ENCODE results near the gene TIMELESS. TPM values are rescaled to one million over a fixed set of nuclear protein-coding genes. Genes with fewer than 3 reads are reported as not detected.
"Not testable (repeated sequence)": the region's sequence is repeated elsewhere in the genome, so short reads cannot be mapped to it uniquely, and the experiment has no call there.

TIMELESS gene, protein sequence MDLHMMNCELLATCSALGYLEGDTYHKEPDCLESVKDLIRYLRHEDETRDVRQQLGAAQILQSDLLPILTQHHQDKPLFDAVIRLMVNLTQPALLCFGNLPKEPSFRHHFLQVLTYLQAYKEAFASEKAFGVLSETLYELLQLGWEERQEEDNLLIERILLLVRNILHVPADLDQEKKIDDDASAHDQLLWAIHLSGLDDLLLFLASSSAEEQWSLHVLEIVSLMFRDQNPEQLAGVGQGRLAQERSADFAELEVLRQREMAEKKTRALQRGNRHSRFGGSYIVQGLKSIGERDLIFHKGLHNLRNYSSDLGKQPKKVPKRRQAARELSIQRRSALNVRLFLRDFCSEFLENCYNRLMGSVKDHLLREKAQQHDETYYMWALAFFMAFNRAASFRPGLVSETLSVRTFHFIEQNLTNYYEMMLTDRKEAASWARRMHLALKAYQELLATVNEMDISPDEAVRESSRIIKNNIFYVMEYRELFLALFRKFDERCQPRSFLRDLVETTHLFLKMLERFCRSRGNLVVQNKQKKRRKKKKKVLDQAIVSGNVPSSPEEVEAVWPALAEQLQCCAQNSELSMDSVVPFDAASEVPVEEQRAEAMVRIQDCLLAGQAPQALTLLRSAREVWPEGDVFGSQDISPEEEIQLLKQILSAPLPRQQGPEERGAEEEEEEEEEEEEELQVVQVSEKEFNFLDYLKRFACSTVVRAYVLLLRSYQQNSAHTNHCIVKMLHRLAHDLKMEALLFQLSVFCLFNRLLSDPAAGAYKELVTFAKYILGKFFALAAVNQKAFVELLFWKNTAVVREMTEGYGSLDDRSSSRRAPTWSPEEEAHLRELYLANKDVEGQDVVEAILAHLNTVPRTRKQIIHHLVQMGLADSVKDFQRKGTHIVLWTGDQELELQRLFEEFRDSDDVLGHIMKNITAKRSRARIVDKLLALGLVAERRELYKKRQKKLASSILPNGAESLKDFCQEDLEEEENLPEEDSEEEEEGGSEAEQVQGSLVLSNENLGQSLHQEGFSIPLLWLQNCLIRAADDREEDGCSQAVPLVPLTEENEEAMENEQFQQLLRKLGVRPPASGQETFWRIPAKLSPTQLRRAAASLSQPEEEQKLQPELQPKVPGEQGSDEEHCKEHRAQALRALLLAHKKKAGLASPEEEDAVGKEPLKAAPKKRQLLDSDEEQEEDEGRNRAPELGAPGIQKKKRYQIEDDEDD
- 1 to 10 TPM; 2.6 to 3.1 (median 3.0) TPM for total RNA-seq

DNA sequence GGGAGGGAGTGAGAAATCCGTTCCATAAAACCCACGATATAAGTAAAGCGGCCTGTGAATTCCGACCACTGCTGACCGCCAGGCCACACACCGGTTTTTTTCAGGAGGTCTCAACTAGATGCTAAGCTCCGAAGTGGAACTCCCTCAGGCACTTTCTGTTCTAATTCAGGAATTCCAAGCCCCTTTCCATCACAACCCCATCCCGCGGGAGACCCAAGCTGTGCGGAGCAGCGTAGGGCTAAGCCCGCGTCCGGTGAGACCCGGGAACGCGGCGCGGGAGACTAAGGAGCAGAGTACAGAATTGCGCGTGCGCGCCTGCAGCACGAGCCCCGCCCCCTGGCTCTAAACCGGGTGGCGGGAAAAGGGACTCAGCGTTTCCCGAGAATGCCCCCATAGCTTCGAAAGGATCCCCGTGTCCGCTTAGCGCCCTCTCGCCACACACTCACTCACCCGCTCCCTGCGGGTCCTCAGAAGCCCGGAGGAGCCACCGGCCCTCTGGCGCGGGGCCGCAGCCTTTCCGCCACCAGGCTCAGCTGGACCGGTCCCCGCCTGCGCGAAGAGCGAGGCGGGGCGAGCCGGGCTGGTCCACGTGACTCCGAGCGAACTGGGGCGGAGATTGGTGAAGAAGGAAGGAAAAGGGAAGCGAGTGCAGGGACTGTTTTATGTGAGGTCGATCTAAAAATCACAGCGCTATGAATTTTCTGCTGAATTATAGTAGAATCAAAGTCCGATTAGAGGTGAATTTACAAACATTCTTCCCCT is at the start of gene TIMELESS:
Gene TIMELESS, minus strand, starts transcription at position 567 of the 762 bp plus-strand sequence. CDS start 15,256 bp downstream, outside the sequence.
- peak; percentile 98 for ATAC-seq
- Histone ChIP-seq H3K27me3 (peaks cover 11% of the 10 kb centered on the region), H3K4me1 (peaks cover 0 to 15% (median 0%) of the 10 kb centered on the region in 3 donors), H3K36me3 (no peaks in the 10 kb centered on the region), H3K27ac (peak within 1 kb of the TSS; percentile 72 to 93 (median 92)), H3K4me3 (peak within 1 kb of the TSS; percentile 47 to 68), H3K9me3 (no peaks in the 10 kb centered on the region)
- 1% methylated on average over 11 to 13 of the region's 58 CpGs for WGBS, 2 donors (ENCODE audit: low coverage in 1 of 2)
- TF ChIP-seq, protein P1, sequence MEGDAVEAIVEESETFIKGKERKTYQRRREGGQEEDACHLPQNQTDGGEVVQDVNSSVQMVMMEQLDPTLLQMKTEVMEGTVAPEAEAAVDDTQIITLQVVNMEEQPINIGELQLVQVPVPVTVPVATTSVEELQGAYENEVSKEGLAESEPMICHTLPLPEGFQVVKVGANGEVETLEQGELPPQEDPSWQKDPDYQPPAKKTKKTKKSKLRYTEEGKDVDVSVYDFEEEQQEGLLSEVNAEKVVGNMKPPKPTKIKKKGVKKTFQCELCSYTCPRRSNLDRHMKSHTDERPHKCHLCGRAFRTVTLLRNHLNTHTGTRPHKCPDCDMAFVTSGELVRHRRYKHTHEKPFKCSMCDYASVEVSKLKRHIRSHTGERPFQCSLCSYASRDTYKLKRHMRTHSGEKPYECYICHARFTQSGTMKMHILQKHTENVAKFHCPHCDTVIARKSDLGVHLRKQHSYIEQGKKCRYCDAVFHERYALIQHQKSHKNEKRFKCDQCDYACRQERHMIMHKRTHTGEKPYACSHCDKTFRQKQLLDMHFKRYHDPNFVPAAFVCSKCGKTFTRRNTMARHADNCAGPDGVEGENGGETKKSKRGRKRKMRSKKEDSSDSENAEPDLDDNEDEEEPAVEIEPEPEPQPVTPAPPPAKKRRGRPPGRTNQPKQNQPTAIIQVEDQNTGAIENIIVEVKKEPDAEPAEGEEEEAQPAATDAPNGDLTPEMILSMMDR (IDR thresholded peaks at IDR 0.05), result peak in 3 of 4 experiments; percentile 19 to 37 (median 30)
- TF ChIP-seq EP300 (IDR thresholded peaks at IDR 0.05) (no peak), POLR2A (IDR thresholded peaks at IDR 0.05) (peak; percentile 63 to 66), POLR2AphosphoS5 (IDR thresholded peaks at IDR 0.05) (peak; percentile 89)

DNA sequence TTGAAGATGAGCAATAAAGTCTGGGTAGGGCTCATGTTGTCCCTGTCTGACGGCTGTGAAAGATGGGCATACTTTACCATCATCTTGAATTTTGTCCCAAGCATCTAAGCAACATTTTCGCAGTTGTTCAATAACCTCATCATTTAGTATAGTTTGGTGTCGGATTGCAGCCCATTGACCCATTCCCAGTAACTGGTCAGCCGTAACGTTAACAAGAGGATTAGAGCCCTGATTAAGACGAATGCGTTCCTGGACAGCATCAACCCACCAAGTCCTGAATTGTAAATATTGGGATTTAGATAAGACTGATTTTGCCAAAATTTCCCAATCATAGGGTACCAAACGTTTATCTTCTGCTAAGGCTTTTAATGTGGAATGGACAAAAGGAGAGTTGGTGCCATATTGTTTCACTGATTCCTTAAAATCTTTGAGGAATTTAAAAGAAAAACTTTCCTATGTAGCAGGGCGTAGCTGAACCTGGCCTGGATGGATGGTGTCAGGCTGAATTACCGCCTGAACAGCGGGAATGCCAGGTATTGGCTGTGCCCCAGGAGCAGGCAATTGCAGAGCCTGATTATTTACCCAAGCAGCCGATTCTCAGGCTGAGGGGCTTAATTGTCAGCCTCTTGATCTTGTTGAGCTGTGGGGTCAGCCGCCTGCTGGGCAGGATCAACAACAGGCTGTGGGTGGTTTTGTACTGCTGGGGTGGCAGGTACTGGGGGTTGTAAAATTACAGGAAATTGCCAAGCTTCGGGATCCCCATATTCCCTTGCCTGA is 49.1 kb upstream of the TIMELESS start:
- H3K4me3 ChIP-seq, H3K36me3 ChIP-seq, ATAC-seq, H3K9me3 ChIP-seq, H3K27ac ChIP-seq, H3K27me3 ChIP-seq, H3K4me1 ChIP-seq: not testable (repeated sequence)
- WGBS, 2 donors (ENCODE audit: low coverage in 1 of 2), result 80 to 83% methylated on average over 13 of the region's 14 CpGs

DNA sequence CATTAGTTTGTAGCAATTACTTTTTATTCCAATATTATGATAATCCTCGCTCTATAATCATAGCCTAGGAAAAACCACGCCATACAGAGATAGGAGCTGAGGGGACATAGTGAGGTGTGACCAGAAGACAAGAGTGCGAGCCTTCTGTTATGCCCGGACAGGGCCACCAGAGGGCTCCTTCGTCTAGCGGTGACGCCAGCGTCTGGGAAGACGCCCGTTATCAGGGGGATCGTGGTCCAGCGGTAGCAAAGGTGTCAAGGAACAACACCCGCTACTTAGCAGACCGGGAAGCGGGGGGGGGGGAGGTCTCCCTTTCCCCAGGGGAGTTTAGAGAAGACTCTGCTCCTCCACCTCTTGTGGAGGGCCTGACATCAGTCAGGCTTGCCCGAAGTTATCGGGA is 47.5 kb upstream of the TIMELESS start:
- H3K36me3 ChIP-seq, H3K27me3 ChIP-seq, ATAC-seq, H3K27ac ChIP-seq, H3K4me1 ChIP-seq, H3K9me3 ChIP-seq: not testable (repeated sequence)
- peak overlapping the region in 1 of 2 donors; percentile 27 for H3K4me3 ChIP-seq
- TF ChIP-seq, protein P1 (IDR thresholded peaks at IDR 0.05), result peak in 3 of 4 experiments; percentile 18 to 46 (median 26)
- WGBS, 2 donors (ENCODE audit: low coverage in 1 of 2), result 10% methylated on average over 2 of the region's 17 CpGs; no CpG with 5 or more reads in 1 of the 2 donors

DNA sequence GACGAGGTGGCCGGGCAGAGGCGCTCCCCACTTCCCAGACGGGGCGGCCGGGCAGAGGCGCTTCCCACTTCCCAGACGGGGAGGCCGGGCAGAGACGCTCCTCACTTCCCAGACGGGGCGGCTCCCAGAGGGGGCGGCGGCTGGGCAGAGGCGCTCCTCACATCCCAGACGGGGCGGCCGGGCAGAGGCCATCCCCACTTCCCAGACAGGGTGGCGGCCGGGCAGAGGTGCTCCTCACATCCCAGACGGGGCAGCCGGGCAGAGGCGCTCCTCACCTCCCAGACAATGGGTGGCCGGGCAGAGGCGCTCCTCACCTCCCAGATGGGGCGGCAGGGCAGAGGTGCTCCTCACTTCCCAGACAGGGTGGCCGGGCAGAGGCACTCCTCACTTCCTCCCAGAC is 45.3 kb upstream of the TIMELESS start:
- not testable (repeated sequence) for H3K9me3 ChIP-seq, H3K36me3 ChIP-seq, ATAC-seq, H3K27me3 ChIP-seq, H3K27ac ChIP-seq, H3K4me1 ChIP-seq, H3K4me3 ChIP-seq
- no CpG with 5 or more reads among the region's 27 CpGs for WGBS, 2 donors (ENCODE audit: low coverage in 1 of 2)

DNA sequence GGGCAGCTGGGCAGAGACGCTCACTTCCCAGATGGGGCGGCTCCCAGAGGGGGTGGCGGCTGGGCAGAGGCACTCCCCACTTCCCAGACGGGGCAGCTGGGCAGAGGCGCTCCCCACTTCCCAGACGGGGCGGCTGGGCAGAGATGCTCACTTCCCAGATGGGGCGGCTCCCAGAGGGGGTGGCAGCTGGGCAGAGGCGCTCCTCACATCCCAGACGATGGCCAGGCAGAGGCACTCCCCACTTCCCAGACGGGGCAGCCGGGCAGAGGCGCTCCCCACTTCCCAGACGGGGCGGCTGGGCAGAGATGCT is 44.8 kb upstream of the TIMELESS start:
- H3K4me1 ChIP-seq, H3K9me3 ChIP-seq, H3K36me3 ChIP-seq, H3K4me3 ChIP-seq, H3K27ac ChIP-seq, H3K27me3 ChIP-seq, ATAC-seq: not testable (repeated sequence)
- no CpG with 5 or more reads among the region's 15 CpGs for WGBS, 2 donors (ENCODE audit: low coverage in 1 of 2)

DNA sequence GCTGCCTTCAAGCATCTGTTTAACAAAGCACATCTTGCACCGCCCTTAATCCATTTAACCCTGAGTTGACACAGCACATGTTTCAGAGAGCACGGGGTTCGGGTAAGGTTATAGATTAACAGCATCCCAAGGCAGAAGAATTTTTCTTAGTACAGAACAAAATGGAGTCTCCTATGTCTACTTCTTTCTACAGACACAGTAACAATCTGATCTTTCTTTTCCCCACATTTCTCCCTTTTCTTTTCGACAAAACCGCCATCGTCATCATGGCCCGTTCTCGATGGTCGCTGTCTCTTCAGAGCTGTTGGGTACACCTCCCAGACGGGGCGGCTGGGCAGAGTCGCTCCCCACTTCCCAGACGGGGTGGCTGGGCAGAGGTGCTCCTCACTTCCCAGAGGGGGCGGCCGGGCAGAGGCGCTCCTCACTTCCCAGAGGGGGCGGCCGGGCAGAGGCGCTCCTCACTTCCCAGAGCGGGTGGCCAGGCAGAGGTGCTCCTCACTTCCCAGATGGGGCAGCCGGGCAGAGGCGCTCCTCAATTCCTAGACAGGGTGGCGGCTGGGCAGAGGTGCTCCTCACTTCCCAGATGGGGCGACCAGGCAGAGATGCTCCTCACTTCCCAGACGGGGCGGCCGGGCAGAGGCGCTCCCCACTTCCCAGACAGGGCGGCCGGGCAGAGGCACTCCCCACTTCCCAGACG is 44.3 kb upstream of the TIMELESS start:
- 76% methylated on average over 4 of the region's 31 CpGs; no CpG with 5 or more reads in 1 of the 2 donors for WGBS, 2 donors (ENCODE audit: low coverage in 1 of 2)
- not testable (repeated sequence) for H3K36me3 ChIP-seq, H3K4me3 ChIP-seq, H3K4me1 ChIP-seq, H3K27ac ChIP-seq, H3K9me3 ChIP-seq, ATAC-seq, H3K27me3 ChIP-seq

All from gastroesophageal sphincter (tissue), 4 donors.